ENCODE data around the gene GSTM2. TPM values are rescaled to one million over a fixed set of nuclear protein-coding genes. Genes with fewer than 3 reads are reported as not detected.

GSTM2 gene
- total RNA-seq, 1 experiment from 2014 or later = 0.84 TPM

GRCh38 chr1:109636201-109636952 is 31.5 kb upstream of the GSTM2 start:
- CTCF ChIA-PET = interaction anchor here (0.7 kb wide), 1 partner anchor 158 kb away, joined by 3 read pairs; no protein-coding TSS in a partner anchor
- Histone ChIP-seq H3K4me1 (peaks cover 8% of the 10 kb centered on the region), H3K27me3 (replicated peaks; ENCODE audit: control insufficient read depth, insufficient read depth, low read length) (no peaks in the 10 kb centered on the region), H3K4me3 (ENCODE audit: low read depth, low read length) (no peak overlapping the region), H3K9me3 (no peaks in the 10 kb centered on the region), H3K36me3 (ENCODE audit: control insufficient read depth, insufficient read depth, low read length) (no peaks in the 10 kb centered on the region)
- Mint-ChIP-seq H3K36me3 (ENCODE audit: insufficient read depth, unreplicated experiment) (peaks cover 11% of the 10 kb centered on the region), H3K4me1 (ENCODE audit: low read depth, unreplicated experiment) (peaks cover 9% of the 10 kb centered on the region), H3K27me3 (ENCODE audit: insufficient read depth, unreplicated experiment) (no peaks in the 10 kb centered on the region), H3K4me3 (ENCODE audit: unreplicated experiment) (no peak overlapping the region), H3K9me3 (ENCODE audit: unreplicated experiment) (no peaks in the 10 kb centered on the region), H3K27ac (ENCODE audit: unreplicated experiment) (peak overlapping the region; percentile 48)
- intact Hi-C loops (cut with micrococcal nuclease; ENCODE audit: unreplicated experiment) = no loop called here
- TF ChIP-seq CTCF (IDR thresholded peaks at IDR 0.05; ENCODE audit: insufficient read depth in 1 of 2, low read depth in 1 of 2, low read length in 1 of 2, severe bottlenecking in 1 of 2, unreplicated experiment in 1 of 2) = no peak
- no TSS peak for BruUV-seq (replicated peaks)
- DNase-seq = peak in 1 of 2 experiments; percentile 33
- POLR2A ChIA-PET = no interaction called here

GRCh38 chr1:109637446-109637845 is 30.4 kb upstream of the GSTM2 start:
- no peak for TF ChIP-seq CTCF (IDR thresholded peaks at IDR 0.05; ENCODE audit: insufficient read depth in 1 of 2, low read depth in 1 of 2, low read length in 1 of 2, severe bottlenecking in 1 of 2, unreplicated experiment in 1 of 2)
- Mint-ChIP-seq H3K27me3 (ENCODE audit: insufficient read depth, unreplicated experiment) (no peaks in the 10 kb centered on the region), H3K9me3 (ENCODE audit: unreplicated experiment) (no peaks in the 10 kb centered on the region), H3K36me3 (ENCODE audit: insufficient read depth, unreplicated experiment) (peaks cover 11% of the 10 kb centered on the region), H3K4me1 (ENCODE audit: low read depth, unreplicated experiment) (peaks cover 9% of the 10 kb centered on the region), H3K4me3 (ENCODE audit: unreplicated experiment) (no peak overlapping the region), H3K27ac (ENCODE audit: unreplicated experiment) (no peak overlapping the region)
- no TSS peak for BruUV-seq (replicated peaks)
- Histone ChIP-seq H3K27me3 (replicated peaks; ENCODE audit: control insufficient read depth, insufficient read depth, low read length) (no peaks in the 10 kb centered on the region), H3K9me3 (no peaks in the 10 kb centered on the region), H3K36me3 (ENCODE audit: control insufficient read depth, insufficient read depth, low read length) (no peaks in the 10 kb centered on the region), H3K4me3 (ENCODE audit: low read depth, low read length) (no peak overlapping the region), H3K4me1 (peaks cover 8% of the 10 kb centered on the region)
- ChIA-PET CTCF (interaction anchor here (0.7 kb wide), 1 partner anchor 159 kb away, joined by 3 read pairs; no protein-coding TSS in a partner anchor), POLR2A (interaction anchor here (2.2 kb wide), 1 partner anchor 89 kb away, joined by 7 read pairs; the partner anchor contains the start of gene GNAI3)
- no peak for DNase-seq
- intact Hi-C loops (cut with micrococcal nuclease; ENCODE audit: unreplicated experiment) = no loop called here

- no TSS peak for BruUV-seq (replicated peaks)
- Mint-ChIP-seq H3K27ac (ENCODE audit: unreplicated experiment) (no peak overlapping the region), H3K9me3 (ENCODE audit: unreplicated experiment) (no peaks in the 10 kb centered on the region), H3K36me3 (ENCODE audit: insufficient read depth, unreplicated experiment) (peaks cover 6% of the 10 kb centered on the region), H3K4me1 (ENCODE audit: low read depth, unreplicated experiment) (peaks cover 9% of the 10 kb centered on the region), H3K27me3 (ENCODE audit: insufficient read depth, unreplicated experiment) (no peaks in the 10 kb centered on the region), H3K4me3 (ENCODE audit: unreplicated experiment) (no peak overlapping the region)
- no peaks in the 10 kb centered on the region for H3K27me3 ChIP-seq (replicated peaks; ENCODE audit: control insufficient read depth, insufficient read depth, low read length)
- intact Hi-C loops (cut with micrococcal nuclease; ENCODE audit: unreplicated experiment) = no loop called here
- TF ChIP-seq CTCF (IDR thresholded peaks at IDR 0.05; ENCODE audit: insufficient read depth in 1 of 2, low read depth in 1 of 2, low read length in 1 of 2, severe bottlenecking in 1 of 2, unreplicated experiment in 1 of 2) = no peak
- CTCF ChIA-PET = interaction anchor here (0.8 to 3.2 kb wide), 10 partner anchors 11 to 372 kb away, joined by 3 to 26 read pairs (median 6); partner anchors contain the start of genes AHCYL1 and GSTM4
- H3K9me3 ChIP-seq = no peaks in the 10 kb centered on the region
- H3K36me3 ChIP-seq (ENCODE audit: control insufficient read depth, insufficient read depth, low read length) = no peaks in the 10 kb centered on the region
- POLR2A ChIA-PET = interaction anchor here (2.2 kb wide), 1 partner anchor 91 kb away, joined by 7 read pairs; the partner anchor contains the start of gene GNAI3
- no peak overlapping the region for H3K4me3 ChIP-seq (ENCODE audit: low read depth, low read length)
- peaks cover 8% of the 10 kb centered on the region for H3K4me1 ChIP-seq
- DNase-seq = no peak
These were observed 28.6 kb upstream of the GSTM2 start for GRCh38 chr1:109639063-109639840.
